Erythroblast (primary cell): Measurements from ENCODE around the gene PRKCD.

Source experiments
- GATA1 ChIP-seq: IDR thresholded peaks from 2 replicates; pipeline ENCODE4 v1.6.1; 2011; ENCODE audit warnings: low read depth, mild to moderate bottlenecking, control low read depth, low read length, moderate library complexity
- POLR2A ChIP-seq: IDR thresholded peaks from 2 replicates; pipeline ENCODE4 v1.6.1; 2011; ENCODE audit warnings: mild to moderate bottlenecking, low read length

DNA sequence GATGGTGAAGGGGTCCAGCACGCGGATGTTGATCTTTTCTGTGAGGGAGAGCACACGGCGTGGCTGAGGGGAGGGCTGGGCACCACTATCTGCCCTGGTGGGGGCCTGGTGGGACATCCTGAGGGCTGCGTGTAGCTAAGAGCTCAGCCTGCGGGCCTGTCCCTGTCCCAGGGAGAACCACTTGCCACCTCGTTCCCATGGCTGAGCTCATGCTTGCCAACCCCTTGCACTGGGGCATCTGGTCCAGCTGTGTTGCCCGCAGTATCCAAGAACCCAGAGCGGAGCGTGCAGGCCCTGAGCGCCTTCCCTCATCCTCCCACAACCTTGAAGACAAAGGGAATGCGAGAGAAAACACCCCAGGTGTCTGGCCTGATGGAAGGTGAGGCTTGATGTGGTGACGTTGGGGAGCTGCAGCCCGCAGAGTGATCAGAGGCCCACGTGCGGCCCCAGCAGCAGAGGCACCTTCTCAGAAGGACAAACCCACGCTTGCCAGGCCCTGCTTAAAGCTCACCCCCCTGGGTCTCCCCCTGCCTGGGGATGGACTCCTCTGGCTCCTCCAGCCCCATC, 65.9 kb downstream of the PRKCD start:
- TF ChIP-seq POLR2A (no peak), GATA1 (no peak)
